GM23338 (cell line): ENCODE data around the gene IKZF3. TPM values are rescaled to one million over a fixed set of nuclear protein-coding genes. Genes with fewer than 3 reads are reported as not detected.

Experiments used
- ATAC-seq: fragments of 200-7000 bp; cut with Tn5 transposase; 3 replicates; pipeline ENCODE4 v1.9.1; 2020
- DNase-seq: peaks from one replicate; pipeline ENCODE4 v3.0.0-alpha.2; 2015; ENCODE audit warnings: low spot score
- H2AFZ ChIP-seq: fragments of 200-600 bp; sonication (generic); 2 replicates; pipeline ENCODE4 v1.8.0; 2016; ENCODE audit warnings: antibody characterized with exemption, mild to moderate bottlenecking, moderate library complexity
- H3F3A ChIP-seq: fragments of 200-600 bp; sonication (generic); replicated peaks from 2 replicates; pipeline ENCODE4 v1.8.0; 2017; ENCODE audit warnings: antibody characterized with exemption, mixed run types, low read depth
- H3K27ac ChIP-seq: fragments of 200-600 bp; sonication (generic); 2 replicates; pipeline ENCODE4 v1.6.1; 2016; ENCODE audit warnings: low read depth
- H3K27me3 ChIP-seq: fragments of 200-600 bp; sonication (generic); 2 replicates; pipeline ENCODE4 v1.8.0; 2016; ENCODE audit warnings: mild to moderate bottlenecking, mixed run types, moderate library complexity; ENCODE audit not compliant: insufficient read depth
- H3K36me3 ChIP-seq: fragments of 200-600 bp; sonication (generic); 2 replicates; pipeline ENCODE4 v1.8.0; 2016; ENCODE audit warnings: mild to moderate bottlenecking; ENCODE audit not compliant: insufficient read depth
- H3K4me1 ChIP-seq: fragments of 200-600 bp; sonication (generic); 2 replicates; pipeline ENCODE4 v1.8.0; 2016; ENCODE audit warnings: mild to moderate bottlenecking, moderate library complexity; ENCODE audit not compliant: insufficient read depth
- H3K4me2 ChIP-seq: fragments of 200-600 bp; sonication (generic); 2 replicates; pipeline ENCODE4 v1.7.1; 2017; ENCODE audit warnings: mixed run types
- H3K4me3 ChIP-seq: fragments of 200-600 bp; sonication (generic); 2 replicates; pipeline ENCODE4 v1.6.1; 2016; ENCODE audit warnings: mixed run types
- H3K79me2 ChIP-seq: fragments of 200-600 bp; sonication (generic); replicated peaks from 2 replicates; pipeline ENCODE4 v1.8.0; 2017; ENCODE audit warnings: mild to moderate bottlenecking; ENCODE audit not compliant: insufficient read depth
- H3K9me2 ChIP-seq: fragments of 200-600 bp; sonication (generic); 2 replicates; pipeline ENCODE4 v1.8.0; 2017; ENCODE audit not compliant: insufficient read depth
- H4K20me1 ChIP-seq: fragments of 200-600 bp; sonication (generic); replicated peaks from 2 replicates; pipeline ENCODE4 v1.8.0; 2017; ENCODE audit warnings: mild to moderate bottlenecking; ENCODE audit not compliant: insufficient read depth
- H3K27ac Mint-ChIP-seq: 2 replicates; pipeline ENCODE4 v1.8.0; 2020; ENCODE audit warnings: inconsistent platforms, mild to moderate bottlenecking, moderate library complexity, mixed read lengths
- H3K27me3 Mint-ChIP-seq: 3 replicates; pipeline ENCODE4 v1.8.0; 2022; ENCODE audit warnings: low read depth, mild to moderate bottlenecking, moderate library complexity, mixed read lengths, inconsistent platforms; ENCODE audit not compliant: insufficient read depth, poor library complexity
- H3K36me3 Mint-ChIP-seq: 3 replicates; pipeline ENCODE4 v1.8.0; 2021; ENCODE audit warnings: low read depth, mild to moderate bottlenecking, inconsistent platforms, moderate library complexity, mixed read lengths
- H3K4me1 Mint-ChIP-seq: 3 replicates; pipeline ENCODE4 v1.8.0; 2020; ENCODE audit warnings: mild to moderate bottlenecking, inconsistent platforms, mixed read lengths
- H3K4me3 Mint-ChIP-seq: 3 replicates; pipeline ENCODE4 v1.8.0; 2021; ENCODE audit warnings: moderate library complexity, mild to moderate bottlenecking, inconsistent platforms, mixed read lengths
- H3K9me3 Mint-ChIP-seq: 3 replicates; pipeline ENCODE4 v1.8.0; 2020; ENCODE audit warnings: moderate library complexity, mild to moderate bottlenecking, inconsistent platforms, mixed read lengths
- CREB1 ChIP-seq: fragments of 250-450 bp; sonication (Bioruptor Pico); IDR thresholded peaks from 2 replicates; pipeline ENCODE4 v1.5.0; 2020; ENCODE audit warnings: low read depth, mild to moderate bottlenecking, moderate library complexity
- CTCF ChIP-seq, 2 experiments: fragments of 200-600 bp in 1 of 2; sonication (generic) in 1 of 2; conservative IDR thresholded peaks; 2 replicates each; pipeline versions ENCODE4 v1.5.1 to v1.6.1; 2016 to 2017; ENCODE audit warnings: antibody characterized with exemption in 2 of 2, low read depth in 2 of 2, mild to moderate bottlenecking in 2 of 2, moderate library complexity in 1 of 2
- ETS1 ChIP-seq: IDR thresholded peaks from 2 replicates; pipeline ENCODE4 v1.6.1; 2016; ENCODE audit warnings: antibody characterized with exemption
- EZH2 ChIP-seq: fragments of 200-600 bp; sonication (generic); IDR thresholded peaks from one replicate; pipeline ENCODE4 v1.8.0; 2017; ENCODE audit warnings: antibody characterized with exemption, mild to moderate bottlenecking, low read depth; ENCODE audit not compliant: unreplicated experiment
- EZH2phosphoT487 ChIP-seq: fragments of 200-600 bp; sonication (generic); IDR thresholded peaks from one replicate; pipeline ENCODE4 v1.8.1; 2018; ENCODE audit warnings: antibody characterized with exemption; ENCODE audit not compliant: unreplicated experiment
- JUNB ChIP-seq: IDR thresholded peaks from one replicate; pipeline ENCODE4 v1.6.1; 2016; ENCODE audit warnings: antibody characterized with exemption; ENCODE audit not compliant: unreplicated experiment
- NANOG ChIP-seq: IDR thresholded peaks from 2 replicates; pipeline ENCODE4 v1.6.1; 2016; ENCODE audit warnings: antibody characterized with exemption, borderline replicate concordance
- POLR2AphosphoS5 ChIP-seq: IDR thresholded peaks from 2 replicates; pipeline ENCODE4 v1.6.1; 2016; ENCODE audit warnings: antibody characterized with exemption, low read depth
- REST ChIP-seq: IDR thresholded peaks from one replicate; pipeline ENCODE4 v1.6.1; 2018; ENCODE audit warnings: antibody characterized with exemption; ENCODE audit not compliant: unreplicated experiment
- STAT1 ChIP-seq: IDR thresholded peaks from one replicate; pipeline ENCODE4 v1.6.1; 2016; ENCODE audit warnings: antibody characterized with exemption; ENCODE audit not compliant: unreplicated experiment
- ZNF114 ChIP-seq: fragments of 250-450 bp; sonication (Bioruptor Pico); IDR thresholded peaks from 2 replicates; pipeline ENCODE4 v1.5.0; 2020; ENCODE audit warnings: mild to moderate bottlenecking, moderate library complexity
- ZNF331 ChIP-seq: fragments of 250-450 bp; sonication (Bioruptor Pico); IDR thresholded peaks from 2 replicates; pipeline ENCODE4 v1.5.0; 2020; ENCODE audit warnings: low read depth, mild to moderate bottlenecking, moderate library complexity
- ZNF462 ChIP-seq: fragments of 250-450 bp; sonication (Bioruptor Pico); IDR thresholded peaks from 2 replicates; pipeline ENCODE4 v1.5.0; 2020; ENCODE audit warnings: mild to moderate bottlenecking, moderate library complexity
- polyA plus RNA-seq: library from polyadenylated mRNA; unstranded; fragments of >200 nt; fragmentation: Nextera tagmentation; extraction: Ambion mirVana; gene quantifications from 2 replicates; pipeline ENCODE4 v1.2.1, GENCODE V29; 2016
- total RNA-seq: library from RNA; depleted of rRNA; stranded (reverse); fragments of >200 nt; shearing (Covaris generic); gene quantifications from 2 replicates; pipeline ENCODE4 v1.2.3, GENCODE V29; 2014

IKZF3 gene
- total and polyA plus RNA-seq, 2 experiments from 2014 or later: 0.11 to 0.76 TPM

GRCh38 chr17:39852239-39852638 is 11.9 kb downstream of the IKZF3 start:
- Mint-ChIP-seq H3K27me3 (peaks cover 2% of the 10 kb centered on the region), H3K9me3 (no peaks in the 10 kb centered on the region), H3K27ac (no peak overlapping the region), H3K4me1 (peaks cover 4% of the 10 kb centered on the region; the same call in 1 of the 3 replicates), H3K4me3 (no peak overlapping the region), H3K36me3 (no peaks in the 10 kb centered on the region)
- TF ChIP-seq JUNB (no peak), ZNF114 (CRISPR knock-in tag) (no peak), REST (no peak), ZNF462 (CRISPR knock-in tag) (no peak), ETS1 (no peak), CTCF (conservative IDR thresholded peaks at IDR 0.05; ENCODE audit: low read depth in 2 of 2) (no peak), CREB1 (CRISPR knock-in tag) (no peak), NANOG (no peak), EZH2 (no peak), EZH2phosphoT487 (no peak), ZNF331 (CRISPR knock-in tag) (no peak), POLR2AphosphoS5 (no peak), STAT1 (no peak)
- Histone ChIP-seq H3K4me3 (no peak overlapping the region), H3K4me2 (no peak overlapping the region), H2AFZ (no peak overlapping the region), H3K9me2 (0 out of 2 replicates have a peak, but pooled peaks cover 3% of the 10 kb centered on the region), H3K27ac (no peak overlapping the region), H3K36me3 (no peaks in the 10 kb centered on the region), H4K20me1 (no peaks in the 10 kb centered on the region), H3K4me1 (no peaks in the 10 kb centered on the region), H3K79me2 (no peaks in the 10 kb centered on the region), H3F3A (no peaks in the 10 kb centered on the region), H3K27me3 (no peaks in the 10 kb centered on the region)
- DNase-seq (no peak), ATAC-seq (no peak)
